Measurements from ENCODE around the gene ID2. TPM values are rescaled to one million over a fixed set of nuclear protein-coding genes. Genes with fewer than 3 reads are reported as not detected.

The ID2 gene
- total and polyA plus RNA-seq, 4 donors, result 149 to 488 (median 245) TPM

GRCh38 chr2:8639122-8639635 is 42.7 kb upstream of the ID2 start (continued):
- TF ChIP-seq ATF3 (IDR thresholded peaks at IDR 0.05) (no peak), NR2F2 (IDR thresholded peaks at IDR 0.05) (no peak), FOXA1 (IDR thresholded peaks at IDR 0.05) (no peak), ZBTB33 (IDR thresholded peaks at IDR 0.05) (no peak), TAF1 (conservative IDR thresholded peaks at IDR 0.05) (no peak), HNF4G (IDR thresholded peaks at IDR 0.05) (no peak), FOXA2 (IDR thresholded peaks at IDR 0.05) (no peak)

GRCh38 chr2:8640498-8640897 is 41.4 kb upstream of the ID2 start:
- DNase-seq (ENCODE audit: low spot score), result no peak
- 97% methylated on average over 8 of the region's 8 CpGs for WGBS
- no peak overlapping the region for H3K27ac ChIP-seq (ENCODE audit: low read depth in 1 of 2, low read length in 2 of 2)
- no peaks in the 10 kb centered on the region for H3K27me3 ChIP-seq (ENCODE audit: control insufficient read depth in 4 of 4, insufficient read depth in 4 of 4, low read length in 3 of 4)
- peaks cover 2 to 12% (median 10%) of the 10 kb centered on the region in 4 donors for H3K4me1 ChIP-seq (ENCODE audit: control insufficient read depth in 4 of 4, insufficient read depth in 4 of 4, low read length in 3 of 4)
- no peak overlapping the region for H3K4me3 ChIP-seq (ENCODE audit: low read depth in 1 of 3, low read length in 3 of 3)
- no peak for TF ChIP-seq NR2F2 (IDR thresholded peaks at IDR 0.05)
- no peak for TF ChIP-seq TAF1 (conservative IDR thresholded peaks at IDR 0.05)
- TF ChIP-seq MAX (IDR thresholded peaks at IDR 0.05), result no peak
- no peak for TF ChIP-seq HNF4G (IDR thresholded peaks at IDR 0.05)
- TF ChIP-seq REST (IDR thresholded peaks at IDR 0.05), result no peak
- no peak for TF ChIP-seq GABPA (IDR thresholded peaks at IDR 0.05 in 1 of 2, conservative IDR thresholded peaks at IDR 0.05 in 1 of 2)
- TF ChIP-seq SP1 (IDR thresholded peaks at IDR 0.05), result no peak
- TF ChIP-seq EGR1 (IDR thresholded peaks at IDR 0.05; ENCODE audit: low read depth in 2 of 2), result no peak
- no peak for TF ChIP-seq ZBTB33 (IDR thresholded peaks at IDR 0.05)
- no peak for TF ChIP-seq FOXA2 (IDR thresholded peaks at IDR 0.05)
- TF ChIP-seq JUND (IDR thresholded peaks at IDR 0.05), result no peak
- no peak overlapping the region for H3K9ac ChIP-seq (ENCODE audit: low read depth in 1 of 2, low read length in 2 of 2)
- no peaks in the 10 kb centered on the region for H3K36me3 ChIP-seq (ENCODE audit: control insufficient read depth in 4 of 4, insufficient read depth in 3 of 4, low read depth in 1 of 4, low read length in 3 of 4)
- no peaks in the 10 kb centered on the region for H3K9me3 ChIP-seq (ENCODE audit: control insufficient read depth in 4 of 4, low read length in 3 of 4)
